Kidney (tissue), 22 donors: ENCODE measurements around the gene GPR84. TPM values are rescaled to one million over a fixed set of nuclear protein-coding genes. Genes with fewer than 3 reads are reported as not detected.

Source experiments
- DNase-seq, 5 donors: peaks; one replicate each; pipeline ENCODE4 v3.0.0-alpha.2; 2013 to 2020
- FAIRE-seq: peaks from 2 replicates; lab custom pipeline; 2012; peaks lifted over from hg19 to GRCh38; lab: Jason Lieb, UNC
- H3K27ac ChIP-seq, 2 donors: one replicate each; pipeline ENCODE4 v1.7.0; 2013; ENCODE audit warnings: low read depth in 2 of 2, low read length in 2 of 2, inconsistent platforms in 1 of 2
- H3K27me3 ChIP-seq: one replicate; pipeline ENCODE4 v1.7.1; 2013; ENCODE audit warnings: low read length, inconsistent platforms; ENCODE audit not compliant: control insufficient read depth, insufficient read depth
- H3K36me3 ChIP-seq, 3 donors: one replicate each; pipeline versions ENCODE4 v1.7.0 to v1.7.1; 2013; ENCODE audit warnings: low read length in 3 of 3, control low read depth in 1 of 3, inconsistent platforms in 1 of 3; ENCODE audit not compliant: insufficient read depth in 3 of 3, control insufficient read depth in 2 of 3
- H3K4me1 ChIP-seq, 3 donors: one replicate each; pipeline versions ENCODE4 v1.7.0 to v1.7.1; 2013; ENCODE audit warnings: low read length in 3 of 3, inconsistent platforms in 1 of 3, low read depth in 1 of 3; ENCODE audit not compliant: control insufficient read depth in 2 of 3, insufficient read depth in 2 of 3
- H3K4me3 ChIP-seq, 3 donors: one replicate each; pipeline versions ENCODE4 v1.7.0 to v1.8.1; 2013; ENCODE audit warnings: low read length in 3 of 3, control low read depth in 1 of 3, inconsistent platforms in 1 of 3
- H3K9ac ChIP-seq, 3 donors: one replicate each; pipeline versions ENCODE4 v1.7.0 to v1.7.1; 2013; ENCODE audit warnings: low read length in 3 of 3, control low read depth in 1 of 3, inconsistent platforms in 1 of 3
- H3K9me3 ChIP-seq, 3 donors: one replicate each; pipeline versions ENCODE4 v1.7.0 to v1.7.1; 2013; ENCODE audit warnings: low read length in 3 of 3, control low read depth in 1 of 3, inconsistent platforms in 1 of 3; ENCODE audit not compliant: control insufficient read depth in 2 of 3, insufficient read depth in 1 of 3
- CTCF ChIP-seq: IDR thresholded peaks from 3 replicates; pipeline ENCODE4 v1.5.1; 2012; ENCODE audit warnings: mild to moderate bottlenecking, moderate library complexity, borderline replicate concordance; ENCODE audit not compliant: insufficient read depth; ENCODE audit errors: extremely low read depth
- intact Hi-C: fragments of 100-400 bp; cut with DNase I; formaldehyde crosslinking; loops from one replicate; pipeline ENCODE4 v1.11.1; 2022
- long read RNA-seq, 10 donors: library from polyadenylated mRNA in 1 of 10; unstranded in 1 of 10; transcript quantifications; one replicate each; pipeline ENCODE4 v2.0.0 and lab custom pipeline, GENCODE V29; 2021 to 2026
- polyA plus RNA-seq: library from polyadenylated mRNA; stranded (reverse); fragments of 350-450 nt; fragmentation: Illumina TruSeq; extraction: RNeasy Lipid Tissue Mini Kit (QIAGEN cat#74804); gene quantifications from one replicate; pipeline ENCODE4 v1.2.3, GENCODE V29; 2014; ENCODE audit warnings: low read depth, low replicate concordance; ENCODE audit not compliant: insufficient read depth
- total RNA-seq: library from RNA; stranded (reverse); fragmentation: NEBNext Ultra II Directional; extraction: Animal tissue kit (Norgen Biotek cat#: 25700); gene quantifications from one replicate; pipeline ENCODE4 v1.2.1, GENCODE V29; 2021
- donor health status: control.
- donor health status: control.
- donor health status: control.
- donor health status: control.
- donor health status: control.
- donor health status: DM: yes; HTN: yes; CAD: no.
- donor health status: Normal renal cell carcinoma (clear cell type).

GPR84 gene
- 1.7 TPM for total RNA-seq
- polyA plus RNA-seq: not detected
- long read RNA-seq, donor 1: 0 reads
- long read RNA-seq, donor 2: 0 reads
- long read RNA-seq, donor 3: 0 reads
- long read RNA-seq, donor 4: 0 reads
- long read RNA-seq, donor 5: 0 reads
- long read RNA-seq, donor 6: 0 reads
- long read RNA-seq, donor 7, partial matches to known transcripts: 0 of 3 reads
- long read RNA-seq, donor 7, other reads (novel, unspliced or antisense): 2 of 3 reads
- long read RNA-seq, donor 8: 0 reads
- long read RNA-seq, donor 9, partial matches to known transcripts: 0 of 1 reads
- long read RNA-seq, donor 9, other reads (novel, unspliced or antisense): 0 of 1 reads
- long read RNA-seq, donor 10: 0 reads

GRCh38 chr12:54364413-54364812 lies at the start of gene GPR84:
TSS of gene GPR84 (minus strand) at chr12:54364486. CDS start at chr12:54363851, 635 bp downstream.
- H3K27me3 ChIP-seq: no peaks in the 10 kb centered on the region
- FAIRE-seq (no peak), DNase-seq (no peak)
- intact Hi-C loops: no loop called here
- TF ChIP-seq CTCF: no peak
- H3K9me3 ChIP-seq: no peaks in the 10 kb centered on the region
- peaks cover 2 to 13% (median 6%) of the 10 kb centered on the region in 3 donors for H3K4me1 ChIP-seq
- no peak within 1 kb of the TSS for H3K9ac ChIP-seq
- no peak within 1 kb of the TSS for H3K27ac ChIP-seq
- H3K4me3 ChIP-seq: no peak within 1 kb of the TSS
- H3K36me3 ChIP-seq: no peaks in the 10 kb centered on the region

- Histone ChIP-seq H3K9me3 (no peaks in the 10 kb centered on the region), H3K27ac (peak overlapping the region; percentile 54 to 65), H3K4me3 (peak overlapping the region in 2 of 3 donors; percentile 21 to 33), H3K9ac (no peak overlapping the region), H3K36me3 (peaks cover 0 to 4% (median 0%) of the 10 kb centered on the region in 3 donors), H3K4me1 (peaks cover 0 to 14% (median 4%) of the 10 kb centered on the region in 3 donors), H3K27me3 (no peaks in the 10 kb centered on the region)
- no peak for TF ChIP-seq CTCF
- intact Hi-C loops: no loop called here
- FAIRE-seq (no peak), DNase-seq (peak in 1 of 5 donors; percentile 29)
These were observed 49.3 kb upstream of the GPR84 start for GRCh38 chr12:54413284-54414190.

GRCh38 chr12:54412786-54413185 lies 48.5 kb upstream of the GPR84 start:
- TF ChIP-seq CTCF: no peak
- Histone ChIP-seq H3K4me3 (no peak overlapping the region), H3K9me3 (no peaks in the 10 kb centered on the region), H3K36me3 (peaks cover 0 to 4% (median 0%) of the 10 kb centered on the region in 3 donors), H3K27ac (peak overlapping the region; percentile 54 to 65), H3K9ac (no peak overlapping the region), H3K27me3 (no peaks in the 10 kb centered on the region), H3K4me1 (peaks cover 0 to 14% (median 4%) of the 10 kb centered on the region in 3 donors)
- no peak for DNase-seq
- no peak for FAIRE-seq
- intact Hi-C loops: no loop called here
